SU-DHL-6 (cell line): ENCODE measurements around the gene SLC36A2.
"Not testable (repeated sequence)": the region's sequence is repeated elsewhere in the genome, so short reads cannot be mapped to it uniquely, and the experiment has no call there.

ENCODE experiments used
- H2AFZ ChIP-seq: fragments of 200-600 bp; sonication (generic); 2 replicates; pipeline ENCODE4 v1.6.1; 2014; ENCODE audit warnings: low read depth, mild to moderate bottlenecking, moderate library complexity, mixed read lengths, antibody characterized with exemption, low read length; ENCODE audit not compliant: severe bottlenecking
- H3F3A ChIP-seq: fragments of 200-600 bp; shearing (Covaris generic); 2 replicates; pipeline ENCODE4 v1.6.0; 2016; ENCODE audit warnings: antibody characterized with exemption, mild to moderate bottlenecking; ENCODE audit not compliant: insufficient read depth
- H3K27ac ChIP-seq: fragments of 200-600 bp; sonication (generic); 2 replicates; pipeline ENCODE4 v1.5.1; 2016; ENCODE audit warnings: low read depth, mild to moderate bottlenecking, low read length, moderate library complexity, mixed read lengths
- H3K27me3 ChIP-seq: fragments of 200-600 bp; sonication (generic), shearing (Covaris generic); 2 replicates; pipeline ENCODE4 v1.6.0; 2014; ENCODE audit warnings: mild to moderate bottlenecking, low read length
- H3K36me3 ChIP-seq: fragments of 200-600 bp; sonication (generic); 2 replicates; pipeline ENCODE4 v1.6.1; 2014; ENCODE audit warnings: mild to moderate bottlenecking, low read length, mixed read lengths
- H3K4me2 ChIP-seq: fragments of 300-600, 200-600 bp; shearing (Covaris generic), sonication (generic); 2 replicates; pipeline ENCODE4 v1.6.0; 2014; ENCODE audit warnings: low read length, low read depth, mild to moderate bottlenecking; ENCODE audit not compliant: poor library complexity, severe bottlenecking
- H3K4me3 ChIP-seq: fragments of 200-600 bp; sonication (generic); 2 replicates; pipeline ENCODE4 v1.5.1; 2014; ENCODE audit warnings: antibody characterized with exemption, low read length, mild to moderate bottlenecking, mixed read lengths; ENCODE audit not compliant: insufficient read depth, poor library complexity, severe bottlenecking
- H3K79me2 ChIP-seq: fragments of 200-600 bp; sonication (generic); 2 replicates; pipeline ENCODE4 v1.6.1; 2014; ENCODE audit warnings: mild to moderate bottlenecking, low read length, moderate library complexity; ENCODE audit not compliant: insufficient read depth
- H3K9ac ChIP-seq: fragments of 200-600 bp; sonication (generic); 2 replicates; pipeline ENCODE4 v1.7.0; 2014; ENCODE audit warnings: mild to moderate bottlenecking, low read length
- H3K9me2 ChIP-seq: fragments of 200-600 bp; sonication (generic); replicated peaks from 2 replicates; pipeline ENCODE4 v1.6.1; 2014; ENCODE audit warnings: low read length; ENCODE audit not compliant: insufficient read depth
- H3K9me3 ChIP-seq: fragments of 200-600 bp; sonication (generic); 2 replicates; pipeline ENCODE4 v1.6.1; 2014; ENCODE audit warnings: low read length, mixed read lengths; ENCODE audit not compliant: insufficient read depth
- H4K20me1 ChIP-seq: fragments of 200-600 bp; sonication (generic); 2 replicates; pipeline ENCODE4 v1.6.1; 2014; ENCODE audit warnings: low read depth, mild to moderate bottlenecking, antibody characterized with exemption, low read length, moderate library complexity, mixed read lengths
- CTCF ChIP-seq: fragments of 200-600 bp; sonication (generic); IDR thresholded peaks from one replicate; pipeline ENCODE4 v1.5.1; 2017; ENCODE audit warnings: antibody characterized with exemption, mild to moderate bottlenecking, low read length, moderate library complexity; ENCODE audit not compliant: insufficient read depth, poor library complexity, severe bottlenecking
- EZH2phosphoT487 ChIP-seq: fragments of 200-600 bp; sonication (generic), shearing (Covaris generic); conservative IDR thresholded peaks from 2 replicates; pipeline ENCODE4 v1.6.1; 2018; ENCODE audit warnings: mild to moderate bottlenecking, antibody characterized with exemption, low read length, moderate library complexity, mixed read lengths

The SLC36A2 gene

GRCh38 chr5:151313357-151313756, 34.0 kb downstream of the SLC36A2 start:
- Histone ChIP-seq H3K36me3 (no peaks in the 10 kb centered on the region), H3K79me2 (no peaks in the 10 kb centered on the region), H3K27me3 (no peaks in the 10 kb centered on the region), H3K4me2 (no peak overlapping the region), H3K9ac (no peak overlapping the region), H3K9me3 (no peaks in the 10 kb centered on the region), H3K4me3 (no peak overlapping the region), H2AFZ (no peak overlapping the region), H4K20me1 (no peaks in the 10 kb centered on the region), H3K9me2 (no peaks in the 10 kb centered on the region), H3K27ac (no peak overlapping the region), H3F3A (no peaks in the 10 kb centered on the region)
- TF ChIP-seq EZH2phosphoT487 (no peak), CTCF (no peak)

- no peak for TF ChIP-seq CTCF
- TF ChIP-seq EZH2phosphoT487, result no peak
- Histone ChIP-seq H4K20me1 (no peaks in the 10 kb centered on the region), H3K4me2 (no peak overlapping the region), H3K27me3 (no peaks in the 10 kb centered on the region), H3K79me2 (no peaks in the 10 kb centered on the region), H2AFZ (no peak overlapping the region), H3F3A (no peaks in the 10 kb centered on the region), H3K36me3 (no peaks in the 10 kb centered on the region), H3K9ac (no peak overlapping the region), H3K27ac (no peak overlapping the region), H3K9me3 (no peaks in the 10 kb centered on the region), H3K4me3 (no peak overlapping the region), H3K9me2 (no peaks in the 10 kb centered on the region)
Observed at GRCh38 chr5:151312756-151313324, 34.5 kb downstream of the SLC36A2 start.

- Histone ChIP-seq H4K20me1 (no peaks in the 10 kb centered on the region), H3K9me3 (no peaks in the 10 kb centered on the region), H3F3A (no peaks in the 10 kb centered on the region), H2AFZ (no peak overlapping the region), H3K79me2 (no peaks in the 10 kb centered on the region), H3K4me2 (no peak overlapping the region), H3K4me3 (no peak overlapping the region), H3K27ac (no peak overlapping the region), H3K36me3 (no peaks in the 10 kb centered on the region), H3K9me2 (no peaks in the 10 kb centered on the region), H3K27me3 (no peaks in the 10 kb centered on the region), H3K9ac (no peak overlapping the region)
- TF ChIP-seq CTCF, result no peak
- no peak for TF ChIP-seq EZH2phosphoT487
Observed at GRCh38 chr5:151310932-151311331, 36.4 kb downstream of the SLC36A2 start.

GRCh38 chr5:151309821-151310220, 37.5 kb downstream of the SLC36A2 start:
- H2AFZ ChIP-seq, H3F3A ChIP-seq, H3K4me3 ChIP-seq, H3K9me3 ChIP-seq, H3K36me3 ChIP-seq, H3K4me2 ChIP-seq, H3K9ac ChIP-seq, H3K27me3 ChIP-seq, H3K27ac ChIP-seq, H3K9me2 ChIP-seq, H4K20me1 ChIP-seq, H3K79me2 ChIP-seq: not testable (repeated sequence)

GRCh38 chr5:151309266-151309665, 38.1 kb downstream of the SLC36A2 start:
- not testable (repeated sequence) for H3K9me3 ChIP-seq, H3K9ac ChIP-seq, H3K4me3 ChIP-seq, H3K79me2 ChIP-seq, H3K27me3 ChIP-seq, H3K9me2 ChIP-seq, H3K27ac ChIP-seq, H2AFZ ChIP-seq, H4K20me1 ChIP-seq, H3F3A ChIP-seq, H3K4me2 ChIP-seq, H3K36me3 ChIP-seq
